DMS79 (cell line): Measurements from ENCODE around the gene TMTC2.

Experiments used
- DNase-seq: peaks from one replicate; lab custom pipeline; 2025; lab: John Stamatoyannopoulos, UW

TMTC2 gene

DNA sequence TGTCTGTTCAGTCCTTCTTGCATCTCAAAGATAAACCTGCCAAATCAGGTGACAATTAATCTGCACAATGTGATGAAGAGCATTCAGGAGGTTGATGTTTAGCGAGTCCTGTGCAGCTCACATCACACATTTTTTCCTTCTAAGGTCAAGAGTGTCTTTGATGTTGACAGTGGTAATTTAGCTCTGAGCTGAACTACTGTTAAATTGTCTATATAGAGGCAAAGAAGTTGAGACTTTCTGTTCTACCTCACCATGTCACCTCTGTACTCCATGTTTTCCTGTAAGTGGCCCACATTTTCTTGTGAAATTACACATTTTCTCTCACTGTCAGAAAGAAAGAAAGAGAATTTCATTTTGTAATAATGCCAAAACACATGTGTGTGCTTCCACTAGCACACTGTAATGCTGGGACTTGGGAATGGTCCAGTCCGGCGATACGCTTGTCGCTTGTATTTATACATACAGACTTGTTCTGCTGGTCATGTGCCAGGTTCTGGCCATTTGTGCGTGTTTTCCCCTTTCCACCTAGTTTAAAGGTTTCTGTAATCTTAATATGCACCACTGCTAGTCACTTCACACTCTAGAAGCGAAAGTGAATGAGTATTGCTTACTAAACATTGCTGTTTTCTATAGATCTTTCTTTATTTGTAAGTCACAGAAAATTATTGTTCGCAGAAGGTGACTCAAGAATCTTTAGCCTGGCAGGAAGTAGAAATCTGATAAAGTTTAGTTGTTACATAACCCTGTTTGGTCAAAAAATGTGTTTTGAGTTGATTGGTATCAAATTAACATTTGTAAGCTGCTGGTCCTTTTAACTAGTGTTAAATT lies 328.9 kb downstream of the TMTC2 start:
- no peak for DNase-seq

DNA sequence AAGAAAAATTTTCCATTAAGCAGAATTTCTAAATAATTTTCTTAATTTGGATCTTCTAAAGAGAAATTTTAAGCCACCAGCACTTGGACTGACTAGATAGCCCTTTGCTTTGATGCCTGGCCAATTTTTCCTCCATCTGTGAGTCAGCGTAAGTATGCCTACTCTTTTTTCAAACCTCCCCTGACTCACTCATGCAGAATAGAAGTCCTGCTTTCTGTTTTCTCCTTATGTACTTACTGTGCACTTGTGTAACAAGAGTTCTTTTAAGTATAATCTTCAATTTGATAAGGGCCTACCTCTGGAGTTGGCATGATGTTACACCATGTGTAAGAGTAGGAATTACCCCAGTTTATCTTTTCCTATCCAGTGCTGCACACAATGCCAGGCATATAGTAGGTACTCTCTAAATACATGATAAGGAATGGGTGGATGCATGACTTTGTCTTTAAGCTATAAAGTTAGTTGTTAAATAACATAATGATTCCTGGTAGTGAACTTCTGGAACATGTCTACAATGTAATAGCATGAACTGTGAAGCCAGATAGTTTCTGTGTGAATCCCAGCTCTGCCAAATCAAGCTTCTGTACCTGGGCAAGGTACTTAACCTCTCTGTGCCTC lies 329.6 kb downstream of the TMTC2 start:
- no peak for DNase-seq

DNA sequence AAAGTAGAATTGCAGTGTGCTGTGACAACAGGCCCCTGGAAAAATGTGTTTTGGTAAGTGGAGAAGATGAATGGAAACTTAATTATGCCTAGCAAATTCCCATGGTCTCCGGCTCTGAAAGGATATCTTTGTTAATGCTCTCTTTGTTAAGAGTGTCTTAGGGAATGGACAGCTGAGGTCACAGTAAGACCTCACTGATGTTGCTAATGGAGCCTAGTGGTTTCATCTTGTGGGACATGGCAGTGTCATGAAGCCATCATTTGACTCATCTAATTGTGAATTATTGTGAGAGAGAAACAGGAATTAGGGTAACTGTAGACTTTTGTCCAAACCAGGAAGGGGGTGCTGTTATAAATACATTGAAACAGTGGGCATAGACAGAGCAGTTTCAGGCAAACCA lies 330.3 kb downstream of the TMTC2 start:
- DNase-seq, result no peak

DNA sequence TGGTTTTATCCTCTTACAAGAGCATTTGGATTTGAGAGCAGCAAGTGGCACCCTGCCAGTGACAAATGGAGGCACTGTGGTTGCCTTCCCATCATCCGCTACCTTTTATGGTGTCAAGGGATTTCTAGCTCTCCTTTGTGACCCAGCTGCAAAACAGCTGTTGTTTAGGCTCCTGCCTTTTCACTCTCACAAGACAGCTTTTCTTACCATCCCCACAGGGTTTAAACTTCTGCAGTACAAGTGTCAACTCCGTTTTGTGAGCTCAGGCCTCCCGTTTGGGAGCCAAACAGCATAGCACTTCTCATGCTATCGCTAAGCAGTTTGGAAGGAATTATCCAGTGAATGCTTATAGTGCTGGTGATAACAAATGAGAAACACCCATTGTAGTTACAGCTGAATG lies 331.4 kb downstream of the TMTC2 start:
- no peak for DNase-seq

DNA sequence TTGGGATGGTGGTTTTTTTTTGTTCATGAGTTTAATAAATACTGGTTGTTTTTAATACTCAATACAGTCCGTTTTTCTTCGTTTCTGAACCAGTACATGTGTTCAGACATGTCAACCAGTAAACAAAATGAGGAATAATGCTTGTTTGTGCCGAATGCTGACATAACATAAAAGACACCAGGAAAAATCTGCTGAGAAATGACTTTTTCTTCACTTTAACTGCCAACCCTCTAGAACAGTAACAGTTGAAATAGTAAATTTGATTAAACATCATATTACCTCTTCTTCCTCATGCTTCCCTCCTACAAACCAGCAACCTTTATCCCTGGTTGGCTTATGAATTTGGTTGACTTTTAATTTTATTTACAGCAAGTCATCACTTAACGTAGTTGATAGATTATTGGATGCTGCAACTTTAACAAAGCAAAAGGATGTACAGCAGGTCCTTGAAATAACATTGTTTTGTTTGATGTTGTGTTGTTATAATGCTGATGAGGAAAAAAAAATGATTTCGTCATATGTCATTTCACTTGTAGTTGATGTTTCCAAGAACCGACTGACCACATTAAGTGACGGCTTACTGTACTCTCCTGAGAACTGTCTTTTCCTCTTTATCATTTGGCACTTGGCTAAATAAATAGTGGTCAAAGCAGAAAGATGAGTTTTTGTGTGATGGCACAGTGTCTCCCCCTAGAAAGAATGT lies 340.5 kb downstream of the TMTC2 start:
- DNase-seq, result no peak

DNA sequence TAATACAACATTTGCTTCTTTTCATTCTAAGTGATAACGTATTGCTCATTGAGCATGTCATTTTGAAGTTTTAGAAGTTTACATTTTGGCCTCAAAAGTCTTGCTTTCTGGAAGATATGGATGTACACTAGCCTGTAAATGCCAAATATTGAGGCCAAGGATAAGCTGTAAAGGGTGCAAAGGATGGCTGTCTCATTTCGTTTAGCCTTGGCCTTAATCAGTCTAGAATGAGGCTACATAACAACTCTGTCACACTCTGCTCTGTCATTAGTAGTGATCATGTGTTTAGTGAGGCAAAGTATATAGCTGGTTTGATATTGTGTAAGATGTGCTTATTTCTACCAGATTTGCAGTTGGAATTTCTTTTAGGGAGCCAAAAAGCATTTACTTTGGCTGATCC lies 344.5 kb downstream of the TMTC2 start:
- no peak for DNase-seq

DNA sequence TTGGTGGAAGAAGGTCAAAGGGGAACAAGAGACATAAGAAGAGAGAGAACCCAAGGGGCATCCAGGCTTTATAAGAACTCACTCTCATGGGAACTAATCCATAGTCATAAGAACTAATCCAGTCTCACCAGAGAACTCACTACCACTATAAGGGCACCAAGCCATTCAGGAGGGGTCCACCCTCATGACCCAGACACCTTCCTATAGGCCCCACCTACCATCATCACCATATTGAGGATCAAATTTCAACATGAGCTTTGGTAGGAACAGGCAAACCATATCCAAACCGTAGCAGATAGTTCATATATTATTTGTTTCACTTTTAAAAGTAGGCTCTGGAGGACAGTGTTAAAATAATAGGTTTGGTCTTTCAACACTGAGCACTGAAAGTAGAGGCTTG lies 350.1 kb downstream of the TMTC2 start:
- no peak for DNase-seq

DNA sequence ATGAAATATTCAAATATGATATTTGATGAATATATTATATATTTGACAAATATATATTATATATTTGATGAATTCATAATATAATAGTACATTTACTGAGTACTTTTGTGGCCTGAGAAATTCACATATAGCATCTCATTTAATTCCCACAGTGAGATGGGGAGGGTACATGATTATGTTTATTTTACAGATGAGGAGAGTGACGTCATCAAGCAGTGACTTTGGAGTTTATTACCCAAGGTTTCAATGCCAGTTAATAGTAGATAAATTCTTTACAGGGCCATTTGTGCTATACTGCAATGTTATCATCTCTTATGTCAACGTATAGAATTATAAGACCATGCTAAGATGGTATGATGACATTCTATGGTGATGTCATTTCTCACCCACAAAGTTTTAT lies 352.7 kb downstream of the TMTC2 start:
- no peak for DNase-seq

DNA sequence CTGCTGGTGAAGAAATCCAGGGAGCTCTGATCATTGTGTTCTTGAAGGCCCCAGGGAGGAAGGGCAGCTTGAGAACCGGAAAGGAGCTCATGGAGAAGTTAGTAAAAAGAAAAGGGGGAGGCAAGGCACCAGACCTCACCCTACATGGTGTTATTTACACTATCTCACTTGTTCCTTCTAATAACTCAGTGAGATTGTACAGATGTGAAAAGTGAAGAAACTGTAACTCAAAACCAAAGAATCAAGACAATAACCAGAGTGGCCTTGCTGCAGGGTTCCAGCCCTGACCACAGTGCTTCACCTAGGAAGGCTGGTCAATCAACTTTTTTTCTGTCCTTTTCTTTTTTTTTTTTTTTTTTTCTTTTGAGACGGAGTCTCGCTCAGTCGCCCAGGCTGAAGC lies 353.6 kb downstream of the TMTC2 start:
- DNase-seq, result no peak

DNA sequence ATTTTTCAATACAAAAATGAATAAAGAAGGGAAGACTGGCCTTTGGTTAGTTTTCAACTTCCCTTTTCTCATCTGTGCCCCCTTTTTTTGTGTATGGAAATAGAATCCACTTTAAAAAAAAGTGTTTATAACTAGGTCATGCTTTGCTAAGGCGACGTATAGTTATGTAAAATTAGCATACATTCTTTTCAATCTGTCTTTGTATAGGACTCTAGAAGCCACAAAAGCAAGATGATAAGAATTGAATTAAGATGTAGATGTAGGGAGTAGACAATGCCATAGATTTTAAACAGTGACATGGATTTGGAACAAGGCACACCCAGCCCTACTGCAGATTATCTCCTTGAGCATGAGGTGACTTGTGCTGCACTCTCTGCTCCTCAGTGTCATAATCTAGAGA lies 354.3 kb downstream of the TMTC2 start:
- no peak for DNase-seq

DNA sequence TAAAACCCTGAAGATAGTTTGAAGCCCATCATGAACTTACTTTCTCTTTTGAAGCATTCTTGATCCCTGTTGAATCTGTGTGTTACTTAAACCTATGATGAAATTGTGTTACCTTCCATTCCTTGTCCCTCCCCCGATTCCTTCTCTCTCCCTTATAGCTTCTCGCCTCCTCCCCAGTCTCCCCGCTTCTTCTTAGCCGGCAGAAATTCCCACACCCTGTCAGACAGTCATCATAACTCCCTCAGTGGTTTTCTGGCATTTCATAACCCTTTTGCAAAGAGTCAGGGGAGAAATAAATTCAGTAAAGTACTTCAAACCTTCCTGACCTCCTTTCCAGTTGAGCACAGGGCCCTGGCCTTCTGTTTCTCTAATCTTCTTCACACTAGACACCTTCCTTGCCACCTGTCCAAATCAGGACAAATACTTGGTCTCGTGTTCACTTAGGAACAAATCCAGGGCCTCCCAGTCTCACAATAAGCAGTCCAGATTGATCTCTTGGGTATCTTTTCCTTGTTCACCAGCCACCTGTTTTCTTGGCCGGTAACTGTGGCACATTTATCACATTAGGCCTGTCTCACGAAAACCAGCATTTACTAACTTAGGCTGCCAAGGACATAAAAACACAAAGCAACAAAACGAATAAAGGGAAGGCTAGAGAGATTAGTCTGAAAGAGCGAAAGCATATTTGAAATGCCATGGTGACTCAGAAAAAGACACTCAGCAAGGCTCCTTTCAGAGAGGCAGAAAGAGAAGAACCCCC lies 355.9 kb downstream of the TMTC2 start:
- no peak for DNase-seq

DNA sequence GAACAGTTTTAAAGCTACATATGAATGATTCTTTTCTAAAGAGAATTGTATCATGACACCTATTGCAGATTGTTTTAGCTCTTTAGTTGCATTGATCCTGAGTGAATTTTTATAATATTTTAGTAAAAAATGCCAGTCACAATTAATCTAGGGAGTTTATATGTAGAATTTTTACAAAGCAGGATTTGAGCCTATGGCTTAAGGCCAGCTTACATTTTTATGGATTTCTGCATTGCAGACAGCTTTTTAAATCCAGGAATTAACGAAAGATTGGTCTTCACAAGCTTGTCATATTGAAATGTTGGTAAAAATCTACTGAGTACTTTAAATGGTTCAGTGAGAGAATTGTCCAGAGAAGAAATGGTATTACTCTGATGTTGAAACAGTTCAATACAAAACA lies 358.0 kb downstream of the TMTC2 start:
- DNase-seq, result no peak

DNA sequence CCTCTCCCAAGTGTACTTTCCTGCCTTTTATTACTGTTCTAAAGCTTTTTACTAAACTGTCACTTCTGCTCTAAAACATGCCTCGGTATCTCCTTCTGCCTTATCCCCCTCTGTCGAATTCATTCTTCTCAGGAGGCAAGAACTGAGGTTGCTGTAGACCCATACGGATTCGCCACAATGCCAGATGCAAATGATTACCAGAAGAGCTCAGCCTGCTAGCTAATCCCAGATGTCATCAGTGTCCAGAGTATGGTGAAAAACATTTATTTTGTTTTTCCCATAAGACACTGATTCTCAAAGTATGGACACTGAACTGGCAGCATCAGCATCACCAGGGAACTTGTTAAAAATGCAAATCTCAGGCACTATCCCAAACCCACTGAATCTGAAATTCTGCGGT lies 359.3 kb downstream of the TMTC2 start:
- DNase-seq, result no peak

DNA sequence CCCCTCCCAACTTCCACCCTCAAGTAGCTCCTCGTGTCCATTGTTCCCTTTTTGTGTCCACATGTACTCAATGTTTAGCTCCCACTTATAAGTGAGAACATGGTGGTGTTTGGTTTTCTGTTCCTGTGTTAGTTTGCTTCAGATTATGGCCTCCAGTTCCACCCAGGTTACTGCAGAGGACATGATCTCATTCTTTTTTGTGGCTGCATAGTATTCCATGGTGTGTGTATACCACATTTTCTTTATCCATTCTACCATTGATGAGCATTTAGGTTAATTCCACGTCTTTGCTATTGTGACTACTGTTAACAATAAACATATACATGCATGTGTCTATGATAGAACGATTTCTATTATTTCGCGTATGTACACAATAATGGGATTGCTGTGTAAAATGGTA lies 362.6 kb downstream of the TMTC2 start:
- no peak for DNase-seq

DNA sequence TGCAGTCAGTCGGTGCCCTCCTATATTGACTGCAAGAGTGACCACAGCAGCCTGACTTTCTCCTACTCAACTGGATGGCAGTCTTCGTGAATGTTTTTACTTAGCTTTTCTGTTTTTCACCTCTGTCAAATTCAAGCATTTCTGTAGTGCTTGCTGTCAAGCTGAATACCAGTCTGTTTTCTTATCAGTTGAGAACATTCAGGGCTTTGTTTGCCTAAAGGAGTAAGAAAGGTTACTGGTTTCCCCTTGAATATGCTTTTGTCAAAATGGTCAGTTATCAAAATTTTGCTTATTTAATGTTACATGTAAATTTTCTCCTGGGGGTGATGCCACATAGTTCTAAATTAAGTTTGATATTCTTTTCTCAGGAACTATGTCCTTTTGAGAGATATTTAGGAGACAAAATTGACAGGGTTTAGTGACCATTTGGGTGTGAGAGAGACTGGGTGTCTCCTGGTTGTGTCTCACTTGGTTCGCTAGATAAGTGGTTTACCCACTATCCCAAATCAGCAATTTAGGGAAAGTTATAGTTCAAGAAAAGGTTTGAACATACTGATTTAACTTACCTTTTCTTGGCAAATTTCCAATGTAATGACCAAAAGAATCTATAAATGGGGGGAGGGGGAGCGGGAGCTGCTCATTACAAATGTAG lies 366.3 kb downstream of the TMTC2 start:
- no peak for DNase-seq

DNA sequence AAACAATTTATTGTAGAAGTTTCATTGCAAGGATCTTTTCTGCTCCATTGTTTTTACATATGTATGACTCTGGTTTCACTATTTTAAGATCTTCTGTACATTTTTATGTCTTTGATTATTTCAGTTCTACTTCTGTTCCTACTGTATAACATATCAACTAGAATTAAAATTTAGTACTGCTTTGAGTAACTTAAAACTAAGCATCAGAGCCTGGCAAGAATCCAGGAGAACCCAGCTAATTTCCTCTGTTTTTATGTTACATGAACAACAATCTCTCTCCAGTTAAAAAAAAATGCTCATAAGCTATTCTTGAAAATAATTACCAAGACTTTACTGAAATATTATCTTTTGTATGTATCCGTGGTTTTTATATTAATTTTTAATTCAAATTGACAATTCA lies 370.7 kb downstream of the TMTC2 start:
- DNase-seq, result no peak

DNA sequence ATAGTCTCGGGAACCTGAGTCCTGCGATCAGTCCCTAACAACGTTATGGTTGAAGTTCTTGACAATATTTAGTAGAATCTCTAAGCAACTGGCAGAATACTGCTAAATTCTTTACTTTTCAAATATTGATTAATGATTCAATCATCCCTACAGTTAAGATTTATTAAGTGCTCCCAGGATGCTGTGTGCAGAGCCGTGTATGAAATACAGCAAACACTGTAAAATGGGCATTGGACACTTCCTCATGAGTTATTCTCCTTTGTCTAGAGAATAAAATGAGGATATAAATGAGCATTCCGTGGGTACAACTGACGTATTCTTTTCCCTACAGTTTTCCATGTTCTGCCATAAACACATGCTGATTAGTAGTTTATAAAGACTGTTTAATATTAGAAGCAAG lies 372.4 kb downstream of the TMTC2 start:
- DNase-seq, result no peak

DNA sequence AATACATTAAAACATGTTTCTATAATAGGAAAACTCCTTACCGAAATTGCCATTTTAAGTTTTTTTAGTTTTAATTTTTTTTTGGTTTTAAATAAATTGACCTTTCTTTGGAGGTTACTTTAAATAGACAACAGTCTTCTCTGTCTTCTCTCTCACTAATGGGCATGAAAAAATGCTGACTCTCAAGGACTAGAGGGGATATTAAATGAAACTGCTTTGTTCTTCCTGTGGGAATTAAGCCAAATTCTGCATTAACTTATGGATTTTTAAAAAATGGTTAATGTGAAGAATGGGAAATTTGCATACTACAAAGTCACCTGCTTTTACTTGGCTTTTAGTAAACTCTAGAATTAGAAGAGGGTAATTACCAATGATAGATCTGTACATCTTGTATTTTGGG lies 378.9 kb downstream of the TMTC2 start:
- DNase-seq, result no peak

DNA sequence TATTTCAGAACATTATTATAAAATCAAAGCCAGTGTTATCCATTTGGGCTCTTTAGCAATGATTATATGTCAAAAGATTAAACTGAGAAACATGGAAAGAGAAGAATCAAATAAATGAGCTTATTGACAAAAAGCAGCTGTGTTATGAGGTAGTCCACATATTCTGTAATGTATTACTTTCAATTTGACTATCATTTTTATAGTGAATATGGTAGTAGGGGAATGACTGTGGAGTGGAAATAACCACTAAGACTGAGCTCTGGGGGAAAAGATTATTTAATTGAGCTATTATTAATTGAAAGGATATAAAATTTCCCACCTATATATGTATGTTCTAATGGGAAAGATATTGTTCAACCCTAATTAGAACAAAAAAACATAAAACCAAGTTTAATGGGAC lies 381.3 kb downstream of the TMTC2 start:
- DNase-seq, result no peak

DNA sequence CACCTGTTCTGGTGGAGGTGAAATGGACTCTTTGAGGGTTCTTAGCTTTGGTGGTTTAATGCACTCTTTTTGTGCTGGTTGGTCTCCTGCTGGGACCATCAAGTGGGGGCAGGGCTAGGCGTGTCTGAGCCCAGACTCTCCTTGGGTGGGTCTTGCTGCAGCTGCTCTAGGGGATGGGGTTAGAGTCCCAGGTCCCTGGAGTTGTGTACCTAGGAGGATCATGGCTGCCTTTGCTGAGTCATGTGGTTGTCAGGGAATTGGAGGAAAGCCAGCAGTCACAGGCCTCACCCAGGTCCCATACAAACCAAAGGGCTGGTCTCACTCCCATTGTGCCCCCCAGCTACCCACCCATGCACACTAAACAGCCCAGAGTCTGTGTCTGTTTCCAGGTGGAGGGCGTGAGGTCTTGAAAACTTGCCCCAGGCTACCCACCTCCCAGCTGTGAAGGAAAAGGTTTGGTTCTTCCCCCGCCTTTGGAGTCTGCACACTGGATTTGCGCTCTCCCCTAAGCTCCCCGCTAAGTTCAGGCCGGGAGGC lies 387.7 kb downstream of the TMTC2 start:
- DNase-seq, result no peak

DNA sequence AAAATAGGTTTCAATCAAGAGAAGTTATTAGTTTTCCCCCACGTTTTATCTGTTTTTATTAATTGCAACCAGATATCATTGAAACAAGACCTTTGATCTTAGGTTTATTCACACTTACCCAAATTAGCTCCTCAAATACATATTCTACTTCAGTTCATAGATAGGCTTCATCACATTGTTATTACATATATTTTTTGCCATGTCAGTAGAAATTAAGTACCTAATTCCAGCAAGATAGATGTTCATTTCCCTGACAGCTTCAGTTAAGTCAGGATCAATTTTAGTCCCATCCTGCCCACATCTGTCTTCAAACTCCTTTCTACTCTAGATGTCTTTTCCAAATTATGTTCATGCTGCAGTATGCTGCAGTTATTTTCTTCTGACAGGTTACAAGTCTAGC lies 388.8 kb downstream of the TMTC2 start:
- DNase-seq, result no peak

DNA sequence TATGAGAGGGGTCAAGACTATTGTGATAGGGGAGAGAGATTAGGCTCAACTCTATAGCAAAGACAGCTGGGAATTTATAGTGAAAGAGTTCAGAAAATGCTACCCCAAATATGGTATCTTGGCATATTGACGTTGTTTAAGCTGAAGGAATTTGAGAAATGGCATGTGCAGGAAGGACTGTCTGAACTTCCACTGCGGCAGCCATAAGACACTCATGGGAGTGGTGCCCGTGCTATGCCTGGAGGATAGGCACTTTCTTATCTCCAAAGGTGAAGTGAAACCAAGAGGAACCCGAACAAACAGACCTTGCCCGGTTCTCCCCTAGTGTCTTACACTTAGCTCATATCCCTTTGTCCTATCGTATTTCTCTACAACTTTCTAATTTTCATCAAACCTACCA lies 390.3 kb downstream of the TMTC2 start:
- DNase-seq, result no peak
